ENCODE results near the gene EPHA4.

Gene EPHA4

GRCh38 chr2:221478485-221478863 lies 93.6 kb downstream of the EPHA4 start:
- TF ChIP-seq CTCF (IDR thresholded peaks at IDR 0.05; ENCODE audit: low read depth, low read length) = no peak
- H3K9me3 ChIP-seq = no peaks in the 10 kb centered on the region

GRCh38 chr2:221477714-221478484 lies 94.2 kb downstream of the EPHA4 start:
- Histone ChIP-seq H3K36me3 (no peaks in the 10 kb centered on the region), H3K4me3 (ENCODE audit: low read depth, low read length) (no peak overlapping the region), H3K9me3 (no peaks in the 10 kb centered on the region; the same call in 1 of the 2 replicates), H3K27me3 (no peaks in the 10 kb centered on the region), H3K4me1 (no peaks in the 10 kb centered on the region)
- DNase-seq = no peak
- no peak for TF ChIP-seq CTCF (IDR thresholded peaks at IDR 0.05; ENCODE audit: low read depth, low read length)

More at GRCh38 chr2:221478485-221478863, 93.6 kb downstream of the EPHA4 start:
- no peaks in the 10 kb centered on the region for H3K4me1 ChIP-seq
- no peak overlapping the region for H3K4me3 ChIP-seq (ENCODE audit: low read depth, low read length)
- no peaks in the 10 kb centered on the region for H3K27me3 ChIP-seq
- no peaks in the 10 kb centered on the region for H3K36me3 ChIP-seq
- DNase-seq = no peak

GRCh38 chr2:221476195-221476594 lies 95.9 kb downstream of the EPHA4 start:
- Histone ChIP-seq H3K4me3 (ENCODE audit: low read depth, low read length) (no peak overlapping the region), H3K27me3 (no peaks in the 10 kb centered on the region), H3K4me1 (no peaks in the 10 kb centered on the region), H3K9me3 (no peaks in the 10 kb centered on the region; the same call in 1 of the 2 replicates), H3K36me3 (no peaks in the 10 kb centered on the region)
- DNase-seq = no peak
- no peak for TF ChIP-seq CTCF (IDR thresholded peaks at IDR 0.05; ENCODE audit: low read depth, low read length)

- Histone ChIP-seq H3K4me1 (no peaks in the 10 kb centered on the region), H3K4me3 (ENCODE audit: low read depth, low read length) (no peak overlapping the region), H3K36me3 (no peaks in the 10 kb centered on the region), H3K27me3 (no peaks in the 10 kb centered on the region), H3K9me3 (no peaks in the 10 kb centered on the region; the same call in 1 of the 2 replicates)
- DNase-seq = no peak
- no peak for TF ChIP-seq CTCF (IDR thresholded peaks at IDR 0.05; ENCODE audit: low read depth, low read length)
Observed at GRCh38 chr2:221473451-221473850, 98.7 kb downstream of the EPHA4 start.

GRCh38 chr2:221468317-221468716 lies 103.8 kb downstream of the EPHA4 start:
- no peaks in the 10 kb centered on the region for H3K36me3 ChIP-seq

More at GRCh38 chr2:221468317-221468716, 103.8 kb downstream of the EPHA4 start:
- H3K27me3 ChIP-seq = no peaks in the 10 kb centered on the region; the same call in 1 of the 2 replicates
- no peak for TF ChIP-seq CTCF (IDR thresholded peaks at IDR 0.05; ENCODE audit: low read depth, low read length)
- H3K9me3 ChIP-seq = no peaks in the 10 kb centered on the region; the same call in 1 of the 2 replicates
- H3K4me1 ChIP-seq = no peaks in the 10 kb centered on the region
- no peak overlapping the region for H3K4me3 ChIP-seq (ENCODE audit: low read depth, low read length)
- DNase-seq = no peak
